NCI-H1092 (cell line): Measurements from ENCODE around the gene CCL5.
"Not testable (repeated sequence)": the region's sequence is repeated elsewhere in the genome, so short reads cannot be mapped to it uniquely, and the experiment has no call there.

ENCODE experiments used
- DNase-seq: peaks from one replicate; lab custom pipeline; 2025; lab: John Stamatoyannopoulos, UW

Gene CCL5

GRCh38 chr17:35898283-35899070, 18.3 kb upstream of the CCL5 start:
- DNase-seq = peak; percentile 63

GRCh38 chr17:35897772-35898171, 17.6 kb upstream of the CCL5 start:
- not testable (repeated sequence) for DNase-seq

- no peak for DNase-seq
Measured at GRCh38 chr17:35895636-35896587, 15.8 kb upstream of the CCL5 start.

- no peak for DNase-seq
Measured at GRCh38 chr17:35894206-35894605, 14.0 kb upstream of the CCL5 start.

- DNase-seq = no peak
Measured at GRCh38 chr17:35893751-35894150, 13.6 kb upstream of the CCL5 start.

- DNase-seq = no peak
Measured at GRCh38 chr17:35892091-35893035, 12.2 kb upstream of the CCL5 start.

- no peak for DNase-seq
Measured at GRCh38 chr17:35891269-35891668, 11.1 kb upstream of the CCL5 start.

- DNase-seq = peak; percentile 11
Measured at GRCh38 chr17:35890774-35891155, 10.6 kb upstream of the CCL5 start.

- DNase-seq = peak; percentile 34
Measured at GRCh38 chr17:35889818-35890773, 9.9 kb upstream of the CCL5 start.

GRCh38 chr17:35889241-35889640, 9.1 kb upstream of the CCL5 start:
- DNase-seq = no peak

GRCh38 chr17:35878361-35878760, 1.8 kb downstream of the CCL5 start:
- DNase-seq = no peak

GRCh38 chr17:35877345-35878029, 2.7 kb downstream of the CCL5 start:
- DNase-seq = no peak

- no peak for DNase-seq
Measured at GRCh38 chr17:35876534-35876933, 3.6 kb downstream of the CCL5 start.

- DNase-seq = no peak
Measured at GRCh38 chr17:35875800-35876139, 4.4 kb downstream of the CCL5 start.

GRCh38 chr17:35875072-35875799, 4.9 kb downstream of the CCL5 start:
- DNase-seq = no peak

GRCh38 chr17:35872196-35872980, 7.8 kb downstream of the CCL5 start:
- no peak for DNase-seq

- DNase-seq = no peak
Measured at GRCh38 chr17:35870906-35871819, 9.0 kb downstream of the CCL5 start.

- no peak for DNase-seq
Measured at GRCh38 chr17:35868737-35869136, 11.4 kb downstream of the CCL5 start, which contains the start of gene HEATR9. TSS of gene HEATR9 (minus strand) at chr17:35868891. CDS start at chr17:35868742, 149 bp downstream.
